LHCN-M2 (cell line): ENCODE measurements around the gene SAA2. TPM values are rescaled to one million over a fixed set of nuclear protein-coding genes. Genes with fewer than 3 reads are reported as not detected.
A peak's percentile ranks its signal among the peaks of the same experiment; 100 is the strongest.
"Not testable (repeated sequence)": the region's sequence is repeated elsewhere in the genome, so short reads cannot be mapped to it uniquely, and the experiment has no call there.

Experiments
- DNase-seq: peaks from one replicate; pipeline ENCODE4 v3.0.0-alpha.2; 2012; ENCODE audit warnings: low read depth
- polyA plus RNA-seq: library from polyadenylated mRNA; unstranded; fragments of >200 nt; gene quantifications from one replicate; pipeline ENCODE4 v1.2.1, GENCODE V29; 2012; ENCODE audit warnings: missing spikeins
- total RNA-seq: library from RNA; depleted of rRNA; stranded (reverse); fragments of >200 nt; gene quantifications from 2 replicates; pipeline ENCODE4 v1.2.3, GENCODE V29; 2014; rRNA removed

SAA2 gene
- total RNA-seq: not detected in 2 replicates
- 3.7 TPM for polyA plus RNA-seq

GRCh38 chr11:18248561-18248960 lies at the start of gene SAA2:
TSS of gene SAA2 (minus strand) at chr11:18248668. CDS start at chr11:18248011, 657 bp downstream.
- no peak for DNase-seq

- no peak for DNase-seq
Measured at GRCh38 chr11:18295316-18295715, 46.8 kb upstream of the SAA2 start.

- no peak for DNase-seq
Measured at GRCh38 chr11:18294862-18295261, 46.4 kb upstream of the SAA2 start.

GRCh38 chr11:18288911-18289310 lies 40.4 kb upstream of the SAA2 start:
- no peak for DNase-seq

- DNase-seq: no peak
Measured at GRCh38 chr11:18285841-18286240, 37.4 kb upstream of the SAA2 start.

- DNase-seq: no peak
Measured at GRCh38 chr11:18282626-18283025, 34.2 kb upstream of the SAA2 start.

GRCh38 chr11:18280438-18281045 lies 32.1 kb upstream of the SAA2 start:
- no peak for DNase-seq

GRCh38 chr11:18277565-18278271 lies 29.2 kb upstream of the SAA2 start:
- no peak for DNase-seq

- DNase-seq: no peak
Measured at GRCh38 chr11:18271206-18271605, 22.7 kb upstream of the SAA2 start.

- DNase-seq: no peak
Measured at GRCh38 chr11:18270102-18270501, 21.6 kb upstream of the SAA2 start.

GRCh38 chr11:18269252-18269651 lies 20.8 kb upstream of the SAA2 start:
- DNase-seq: not testable (repeated sequence)

- DNase-seq: not testable (repeated sequence)
Measured at GRCh38 chr11:18267335-18268133, 19.1 kb upstream of the SAA2 start.

GRCh38 chr11:18265949-18266348 lies 17.5 kb upstream of the SAA2 start, which contains the start of gene SAA1:
TSS of gene SAA1 (plus strand) at chr11:18266264. CDS start at chr11:18266888, 624 bp downstream.
- peak; percentile 53 for DNase-seq

GRCh38 chr11:18264677-18265555 lies 16.4 kb upstream of the SAA2 start:
- DNase-seq: peak; percentile 26

- no peak for DNase-seq
Measured at GRCh38 chr11:18264035-18264434, 15.6 kb upstream of the SAA2 start.

- DNase-seq: not testable (repeated sequence)
Measured at GRCh38 chr11:18262681-18263350, 14.3 kb upstream of the SAA2 start.

- DNase-seq: no peak
Measured at GRCh38 chr11:18261721-18262120, 13.3 kb upstream of the SAA2 start.

GRCh38 chr11:18259259-18259658 lies 10.8 kb upstream of the SAA2 start:
- DNase-seq: no peak

GRCh38 chr11:18254781-18255361 lies 6.4 kb upstream of the SAA2 start:
- no peak for DNase-seq

GRCh38 chr11:18253778-18254338 lies 5.4 kb upstream of the SAA2 start:
- no peak for DNase-seq
